Measurements from ENCODE around the gene ANXA5.

The ANXA5 gene

GRCh38 chr4:121632636-121633035, 64.1 kb downstream of the ANXA5 start:
- no peak for DNase-seq
